Stimulated activated CD4-positive, alpha-beta T cell treated with anti-CD3 and anti-CD28 coated beads, Interleukin-1b, Interleukin-23, amount 100 ng/mL, for 1 hour (primary cell): ENCODE results near the gene JAKMIP1.

Experiments used
- DNase-seq, 2 donors: peaks; one replicate each; pipeline ENCODE4 v3.0.0-alpha.2; 2020; ENCODE audit warnings: low read depth in 2 of 2

The JAKMIP1 gene

GRCh38 chr4:6119507-6120020 lies 80.8 kb downstream of the JAKMIP1 start:
- DNase-seq: no peak

DNA sequence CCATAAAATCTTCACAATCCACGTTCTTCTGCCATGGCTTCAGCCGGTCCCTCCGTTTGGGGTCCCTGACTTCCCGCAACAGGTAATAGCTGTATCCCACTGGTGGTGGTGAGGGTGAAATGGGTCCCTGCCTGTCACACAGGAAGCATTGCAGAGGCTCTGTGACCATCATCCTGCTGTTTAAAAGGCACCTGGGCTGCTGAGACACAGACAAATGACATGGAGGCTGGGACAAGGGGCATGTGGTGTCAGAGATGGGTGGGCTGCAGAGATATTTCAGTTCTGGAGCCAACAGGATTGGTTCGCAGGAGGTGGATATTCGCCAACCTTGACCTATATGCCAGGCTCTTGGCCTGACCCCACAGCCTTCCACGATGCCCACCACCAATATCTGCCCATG lies 82.1 kb downstream of the JAKMIP1 start:
- no peak for DNase-seq

GRCh38 chr4:6116696-6117285 lies 83.6 kb downstream of the JAKMIP1 start:
- DNase-seq: no peak

GRCh38 chr4:6115746-6116586 lies 84.4 kb downstream of the JAKMIP1 start:
- no peak for DNase-seq

- DNase-seq: no peak
These were observed 85.0 kb downstream of the JAKMIP1 start for GRCh38 chr4:6115342-6115741.

DNA sequence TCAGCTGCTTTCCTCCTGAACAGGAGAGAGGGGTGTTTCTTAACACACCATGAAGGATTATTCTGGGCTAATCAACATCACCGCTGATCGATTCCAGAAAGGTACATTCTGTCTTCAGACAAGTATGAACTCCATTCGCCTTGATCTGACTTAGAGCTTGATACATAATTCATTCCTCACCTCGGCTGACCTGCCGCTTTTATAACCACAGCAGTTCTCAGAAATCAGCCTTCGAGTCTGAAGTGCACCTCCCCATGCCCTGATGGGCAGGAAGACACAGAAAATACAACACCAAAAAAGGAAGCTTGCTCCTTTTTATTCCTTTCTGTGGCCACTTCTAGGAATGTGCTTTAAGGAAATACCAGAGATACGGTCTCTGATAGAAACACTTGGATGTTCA lies 85.7 kb downstream of the JAKMIP1 start:
- no peak for DNase-seq

GRCh38 chr4:6114181-6114580 lies 86.2 kb downstream of the JAKMIP1 start:
- no peak for DNase-seq

DNA sequence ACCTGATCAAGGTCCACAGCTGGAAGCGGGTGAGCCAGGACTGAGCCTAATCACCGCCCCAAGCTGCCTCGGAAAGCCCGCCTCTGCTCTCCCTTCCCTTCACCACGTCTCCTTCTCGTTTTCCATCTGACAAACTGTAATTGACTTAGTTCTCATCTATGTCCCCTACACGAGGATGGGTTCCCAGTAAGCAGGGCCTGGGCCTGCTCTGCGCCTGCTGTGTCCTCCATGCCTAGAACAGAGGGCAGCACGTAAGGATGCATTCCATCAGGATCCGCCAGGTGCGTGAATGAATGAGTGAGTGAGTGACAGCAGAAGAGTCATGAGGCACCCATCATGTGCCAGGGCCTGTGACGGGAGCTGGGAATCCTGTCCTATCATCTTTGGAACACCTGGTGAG lies 86.7 kb downstream of the JAKMIP1 start:
- no peak for DNase-seq

DNA sequence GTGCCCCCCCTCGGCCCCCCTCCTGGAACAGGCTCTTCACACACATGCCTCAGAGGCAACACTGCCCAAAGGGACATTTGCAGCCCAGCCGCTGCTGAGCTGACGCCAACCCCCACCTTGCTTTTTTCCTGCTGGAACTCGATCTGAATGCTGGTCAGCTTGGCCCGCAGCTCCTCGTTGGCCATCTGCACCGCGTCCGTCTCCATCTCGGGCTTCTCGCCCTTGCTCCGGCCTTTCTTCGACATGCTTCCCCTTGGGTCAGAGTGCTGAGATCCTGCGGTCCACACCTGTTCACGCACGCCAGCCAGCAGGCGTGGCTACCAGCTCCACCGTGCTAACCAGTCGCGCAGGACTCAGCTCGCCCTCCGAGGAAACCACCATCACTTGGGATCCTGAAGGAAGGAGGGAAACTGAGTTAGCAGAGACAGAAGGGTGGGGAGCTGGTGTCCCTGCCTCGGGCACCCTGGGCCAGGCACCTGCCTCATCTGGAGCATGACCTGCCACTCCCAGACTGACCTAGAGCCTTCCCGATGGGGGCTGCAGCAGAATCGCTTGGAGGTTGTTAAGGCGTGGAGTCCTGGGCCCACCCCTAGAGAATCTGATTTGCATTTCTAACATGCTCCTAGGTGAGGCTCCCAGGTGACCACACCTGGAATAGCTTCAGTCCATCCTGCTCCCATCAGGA lies 87.6 kb downstream of the JAKMIP1 start:
- no peak for DNase-seq

DNA sequence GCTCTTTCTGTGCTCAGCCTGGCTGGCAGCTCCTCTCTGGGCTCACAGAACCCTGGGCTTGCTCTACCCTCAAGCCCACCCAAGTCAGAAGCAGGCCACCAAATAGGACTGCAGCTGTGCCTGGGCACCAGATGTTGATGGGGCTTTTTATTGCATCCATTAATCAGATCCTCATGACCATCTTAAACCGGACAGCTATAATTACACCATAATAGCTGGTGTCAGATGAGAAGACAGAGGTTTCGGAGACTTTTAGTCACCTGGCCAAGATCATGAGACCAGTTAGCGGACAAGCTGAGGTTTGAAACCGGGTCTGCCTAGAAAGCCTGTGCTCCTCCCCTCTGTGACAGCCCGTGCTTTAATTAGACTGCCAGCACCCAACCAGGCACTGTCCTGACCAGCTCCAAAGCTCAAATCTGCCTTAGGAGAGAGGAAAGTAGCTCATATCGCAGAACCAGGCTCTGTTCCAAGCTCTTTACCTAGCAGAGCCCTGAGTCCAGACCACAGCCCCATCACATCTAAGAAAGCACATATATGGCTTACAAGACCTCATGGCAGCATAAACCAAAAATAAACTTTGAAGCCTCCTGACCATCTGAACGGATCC lies 88.9 kb downstream of the JAKMIP1 start:
- DNase-seq: no peak

GRCh38 chr4:6110681-6111353 lies 89.5 kb downstream of the JAKMIP1 start:
- DNase-seq: no peak

GRCh38 chr4:6109842-6110560 lies 90.3 kb downstream of the JAKMIP1 start:
- DNase-seq: no peak

DNA sequence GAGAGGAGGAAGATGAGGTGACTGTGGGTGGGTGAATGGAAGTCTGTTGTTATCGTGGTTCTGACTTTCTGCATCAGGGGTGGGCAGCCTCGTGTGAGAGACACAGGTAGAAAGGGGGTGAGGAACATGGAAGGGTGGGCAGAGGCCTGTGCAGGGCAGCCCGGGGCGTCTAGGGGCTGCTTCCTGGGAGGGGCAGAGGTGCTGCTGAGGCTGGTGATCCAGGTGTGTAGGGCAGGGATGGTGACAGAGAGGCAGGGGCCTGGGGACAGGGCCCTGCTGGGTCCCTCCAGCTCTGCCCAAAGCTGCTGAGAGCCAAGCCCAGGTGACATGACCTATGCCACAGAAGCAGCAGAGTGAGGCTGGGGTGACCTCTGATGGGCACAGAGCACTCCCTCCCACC lies 92.5 kb downstream of the JAKMIP1 start:
- DNase-seq: no peak

DNA sequence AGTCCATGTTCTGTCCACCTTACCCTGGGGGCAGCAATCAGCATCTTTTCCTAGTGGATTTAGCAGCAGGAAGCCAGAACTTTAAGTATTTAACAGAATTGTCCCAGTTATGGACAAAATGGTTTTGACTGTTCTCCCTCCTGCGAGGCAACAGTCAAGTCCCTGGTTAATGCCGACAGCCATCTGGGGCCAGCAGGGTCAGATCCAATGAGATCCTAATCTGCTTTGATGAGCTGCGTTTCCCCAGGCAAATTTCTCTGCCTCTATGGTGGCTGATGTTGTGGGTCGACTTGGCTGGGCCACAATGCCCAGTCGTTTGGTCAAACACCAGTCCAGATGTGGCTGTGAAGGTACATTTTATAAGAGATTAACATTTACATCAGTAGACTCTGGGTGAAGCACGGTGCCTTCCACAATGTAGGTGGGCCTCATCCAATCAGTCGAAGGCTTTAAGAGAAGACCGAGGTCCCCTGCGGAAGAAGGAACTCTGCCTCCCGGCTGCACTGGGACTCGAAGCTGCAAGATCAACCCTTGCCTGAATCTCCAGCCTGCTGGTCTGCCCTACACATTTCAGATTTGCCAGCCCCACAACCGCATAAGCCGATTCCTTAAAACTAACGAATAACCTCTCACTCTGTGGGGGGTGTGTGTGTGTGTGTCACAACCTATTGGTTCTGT lies 93.1 kb downstream of the JAKMIP1 start:
- no peak for DNase-seq

DNA sequence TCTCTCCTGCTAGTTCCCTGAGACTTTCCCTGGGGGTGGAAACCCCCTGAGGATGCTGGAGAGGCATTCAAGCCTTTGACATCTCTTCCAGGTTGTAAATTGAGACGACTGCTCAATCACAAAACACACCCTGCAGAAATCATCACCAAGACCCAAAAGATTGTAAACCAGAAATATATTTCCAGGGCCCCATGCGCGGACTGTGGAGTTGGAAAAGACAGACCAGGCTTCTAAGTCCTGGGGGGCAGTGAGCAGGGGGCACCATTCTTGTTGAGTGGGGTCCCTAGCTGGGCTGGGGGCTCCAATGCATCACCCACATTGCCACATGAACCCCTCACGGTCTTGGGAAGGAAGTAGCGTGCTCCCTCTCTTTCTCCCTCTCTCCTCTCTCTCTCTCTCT lies 94.2 kb downstream of the JAKMIP1 start:
- DNase-seq: no peak

DNA sequence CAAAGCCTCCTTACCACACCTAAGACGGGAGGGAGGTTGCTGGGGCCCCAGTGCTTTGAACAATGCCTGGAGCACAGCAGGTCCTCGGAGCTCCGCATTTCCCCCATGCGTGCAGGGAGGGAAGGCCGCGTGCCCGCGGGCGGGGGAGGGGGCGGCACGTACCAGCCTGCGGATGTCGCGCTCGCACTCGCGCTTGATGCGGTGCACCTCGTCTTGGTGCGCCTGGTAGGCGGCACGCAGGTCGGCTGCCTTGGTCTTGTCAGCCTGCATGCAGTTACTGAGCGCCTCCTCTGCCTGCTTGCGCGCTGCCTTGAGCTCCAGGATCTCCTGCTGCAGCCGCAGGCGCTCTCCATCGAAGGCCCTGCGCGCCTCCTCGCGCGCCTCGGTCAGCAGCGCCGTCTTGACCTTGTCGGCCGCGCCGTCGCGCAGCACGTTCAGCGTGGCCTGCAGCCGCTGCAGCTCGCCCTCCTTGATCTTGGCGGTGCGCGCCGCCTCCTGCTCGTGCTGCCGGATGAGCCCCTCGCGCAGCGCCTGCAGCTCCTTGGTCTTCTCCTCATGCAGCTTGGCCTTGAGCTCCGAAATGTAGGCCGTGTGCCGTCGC lies 94.9 kb downstream of the JAKMIP1 start:
- no peak for DNase-seq

GRCh38 chr4:6104541-6105130 lies 95.7 kb downstream of the JAKMIP1 start:
- DNase-seq: no peak

- DNase-seq: no peak
These were observed 102.8 kb downstream of the JAKMIP1 start for GRCh38 chr4:6097581-6097980.

GRCh38 chr4:6095897-6096296 lies 104.5 kb downstream of the JAKMIP1 start:
- DNase-seq: no peak
